ENCODE results near the gene CENPB. TPM values are rescaled to one million over a fixed set of nuclear protein-coding genes. Genes with fewer than 3 reads are reported as not detected.
A peak's percentile ranks its signal among the peaks of the same experiment; 100 is the strongest.

CENPB gene
- total and polyA plus RNA-seq, 2 of the 4 experiments (the other 2 are of a cell fraction), result 45.7 to 59.1 TPM

- H3K4me3 ChIP-seq (ENCODE audit: insufficient read depth, low read depth, low read length), result peak overlapping the region; percentile 70
- H3K4me1 ChIP-seq (ENCODE audit: control insufficient read depth, insufficient read depth, low read length), result peaks cover 8% of the 10 kb centered on the region; the same call in 1 of the 2 replicates
- H3K4me2 ChIP-seq (ENCODE audit: low read depth, low read length), result peak overlapping the region; percentile 74
- BruUV-seq (replicated peaks), result no TSS peak
- no peaks in the 10 kb centered on the region for H3K27me3 ChIP-seq (ENCODE audit: control insufficient read depth, insufficient read depth, low read length)
- H3K23ac ChIP-seq (ENCODE audit: low read depth, low read length), result 0 out of 2 replicates have a peak overlapping the region, but pooled peaks have one; percentile 6
- H3K4ac ChIP-seq (ENCODE audit: low read depth, low read length), result peak overlapping the region; percentile 76; the same call in 1 of the 2 replicates
- intact Hi-C loops (cut with micrococcal nuclease), result loop anchor here (1.0 kb wide), 3 partner anchors 10 to 68 kb away; partner anchors contain the start of gene CENPB
- no peak overlapping the region for H2BK20ac ChIP-seq (ENCODE audit: low read depth, low read length)
- 0 out of 2 replicates have a peak, but pooled peaks cover 15% of the 10 kb centered on the region for H3K9me1 ChIP-seq (ENCODE audit: insufficient read depth, low read length)
- POLR2A ChIA-PET (ENCODE audit: unreplicated experiment), result interaction anchor here (0.6 to 1.0 kb wide), 3 partner anchors 34 to 121 kb away, joined by 4 to 5 read pairs (median 4); no protein-coding TSS in a partner anchor
- ATAC-seq (ENCODE audit: low read depth), result no peak
- peak overlapping the region; percentile 91 for H3K9ac ChIP-seq (ENCODE audit: low read depth, low read length)
- peak overlapping the region; percentile 82 for H2BK5ac ChIP-seq (ENCODE audit: low read depth, low read length, poor library complexity, severe bottlenecking)
- H4K91ac ChIP-seq (ENCODE audit: insufficient read depth, low read depth, low read length), result no peak overlapping the region
- WGBS, 2 experiments (ENCODE audit: extremely low coverage in 2 of 2, insufficient read length in 1 of 2), result 91% methylated on average over 7 of the region's 20 CpGs; no CpG with 5 or more reads in 1 of the 2 experiments
- peak overlapping the region; percentile 83 for H3K56ac ChIP-seq (ENCODE audit: extremely low read depth, insufficient read depth, low read length)
- H3K14ac ChIP-seq (replicated peaks; ENCODE audit: low read depth, low read length), result peak overlapping the region; percentile 69
- H2AK9ac ChIP-seq (replicated peaks; ENCODE audit: low read depth, low read length, poor library complexity), result peak overlapping the region; percentile 99
- peak overlapping the region; percentile 68 to 95 for H4K8ac ChIP-seq (ENCODE audit: low read depth in 2 of 2, low read length in 2 of 2)
- no peak overlapping the region for H2BK120ac ChIP-seq (ENCODE audit: low read depth, low read length)
- CTCF ChIA-PET, result interaction anchor here (0.7 to 1.6 kb wide), 6 partner anchors 9 to 53 kb away, joined by 3 to 18 read pairs (median 4); partner anchors contain the start of gene CENPB
- peak overlapping the region; percentile 97 for H2AFZ ChIP-seq (replicated peaks; ENCODE audit: low read length, poor library complexity)
- peak overlapping the region; percentile 44; the same call in 1 of the 2 replicates for H3K18ac ChIP-seq (ENCODE audit: low read depth, low read length)
- no peaks in the 10 kb centered on the region for H4K20me1 ChIP-seq (ENCODE audit: insufficient read depth, low read length)
- H3K79me1 ChIP-seq (ENCODE audit: low read depth in 1 of 2, low read length in 2 of 2), result peaks cover 14 to 37% of the 10 kb centered on the region in 2 experiments; a peak in 3 of 4 replicates
- H3K9me3 ChIP-seq (ENCODE audit: control insufficient read depth, insufficient read depth, low read length), result no peaks in the 10 kb centered on the region
- DNase-seq, result no peak
- H3K27ac ChIP-seq (ENCODE audit: insufficient read depth, low read length), result peak overlapping the region; percentile 98
- in situ Hi-C loops (cut with MboI; ENCODE audit: low sequenced_read_pairs), result no loop called here
- H2AK5ac ChIP-seq (ENCODE audit: low read depth, low read length), result peak overlapping the region; percentile 71; the same call in 1 of the 2 replicates
- H3K36me3 ChIP-seq (ENCODE audit: control insufficient read depth, insufficient read depth, low read length), result peaks cover 27% of the 10 kb centered on the region
- peak overlapping the region; percentile 69 for H4K5ac ChIP-seq (ENCODE audit: low read depth, low read length)
- no peak overlapping the region for H2BK15ac ChIP-seq (ENCODE audit: low read depth, low read length)
- dilution Hi-C loops (cut with HindIII; ENCODE audit: low sequenced_read_pairs, unreplicated experiment), result no loop called here
- TF ChIP-seq POLR2A (IDR thresholded peaks at IDR 0.05; ENCODE audit: low read depth, low read length) (no peak), USF2 (IDR thresholded peaks at IDR 0.05; ENCODE audit: low read depth, low read length) (no peak), CHD1 (IDR thresholded peaks at IDR 0.05; ENCODE audit: low read depth, low read length) (no peak), MAFK (IDR thresholded peaks at IDR 0.05; ENCODE audit: low read depth, low read length) (no peak), RCOR1 (IDR thresholded peaks at IDR 0.05; ENCODE audit: insufficient replicate concordance, low read length) (no peak), FOS (IDR thresholded peaks at IDR 0.05; ENCODE audit: low read depth, low read length) (no peak), MXI1 (IDR thresholded peaks at IDR 0.05; ENCODE audit: borderline replicate concordance, low read depth, low read length) (no peak), MAZ (IDR thresholded peaks at IDR 0.05; ENCODE audit: borderline replicate concordance, low read depth, low read length) (no peak), CEBPB (IDR thresholded peaks at IDR 0.05; ENCODE audit: low read depth, low read length) (no peak), SMC3 (IDR thresholded peaks at IDR 0.05; ENCODE audit: low read depth, low read length) (no peak), RFX5 (IDR thresholded peaks at IDR 0.05; ENCODE audit: low read depth, low read length) (no peak), CTCF (conservative IDR thresholded peaks at IDR 0.05; ENCODE audit: low read depth, low read length) (no peak), NFE2L2 (IDR thresholded peaks at IDR 0.05; ENCODE audit: low read depth, low read length) (no peak), RAD21 (IDR thresholded peaks at IDR 0.05; ENCODE audit: low read length) (no peak)
Observed at GRCh38 chr20:3820901-3821727, 34.6 kb upstream of the CENPB start.

Data from IMR-90 (cell line).